ENCODE results near the gene JMJD8.

Gene JMJD8

DNA sequence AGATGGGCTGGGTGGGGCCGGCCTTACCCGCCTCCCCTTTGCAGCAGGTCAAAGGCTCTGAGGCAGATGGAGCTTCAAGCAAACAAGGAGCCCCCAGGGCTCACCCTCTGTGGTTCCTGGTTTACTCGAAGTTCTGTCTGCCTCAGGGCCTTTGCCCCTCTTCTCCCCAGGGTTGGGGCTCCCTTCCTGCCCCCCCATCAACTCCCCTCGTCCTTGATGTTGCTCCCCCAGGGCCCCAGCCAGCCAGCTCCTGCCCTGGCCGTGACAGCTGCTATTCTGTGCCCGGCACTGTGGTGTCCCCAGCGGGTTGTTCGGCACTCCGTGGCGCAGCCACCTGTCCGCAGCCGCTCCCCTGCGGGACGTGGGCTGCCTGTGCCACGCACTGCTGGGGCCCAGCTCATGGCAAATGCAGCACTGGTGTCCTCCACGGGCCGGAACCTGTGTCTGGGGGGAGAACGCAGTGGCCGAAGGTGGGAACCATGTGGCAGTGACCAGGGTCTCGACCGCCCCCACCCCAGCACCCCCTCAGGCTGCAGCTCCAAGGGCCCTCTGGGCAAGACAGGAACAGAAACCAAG, 26.5 kb upstream of the JMJD8 start:
- in situ Hi-C loops (cut with MboI; ENCODE audit: low sequenced_read_pairs) = no loop called here

DNA sequence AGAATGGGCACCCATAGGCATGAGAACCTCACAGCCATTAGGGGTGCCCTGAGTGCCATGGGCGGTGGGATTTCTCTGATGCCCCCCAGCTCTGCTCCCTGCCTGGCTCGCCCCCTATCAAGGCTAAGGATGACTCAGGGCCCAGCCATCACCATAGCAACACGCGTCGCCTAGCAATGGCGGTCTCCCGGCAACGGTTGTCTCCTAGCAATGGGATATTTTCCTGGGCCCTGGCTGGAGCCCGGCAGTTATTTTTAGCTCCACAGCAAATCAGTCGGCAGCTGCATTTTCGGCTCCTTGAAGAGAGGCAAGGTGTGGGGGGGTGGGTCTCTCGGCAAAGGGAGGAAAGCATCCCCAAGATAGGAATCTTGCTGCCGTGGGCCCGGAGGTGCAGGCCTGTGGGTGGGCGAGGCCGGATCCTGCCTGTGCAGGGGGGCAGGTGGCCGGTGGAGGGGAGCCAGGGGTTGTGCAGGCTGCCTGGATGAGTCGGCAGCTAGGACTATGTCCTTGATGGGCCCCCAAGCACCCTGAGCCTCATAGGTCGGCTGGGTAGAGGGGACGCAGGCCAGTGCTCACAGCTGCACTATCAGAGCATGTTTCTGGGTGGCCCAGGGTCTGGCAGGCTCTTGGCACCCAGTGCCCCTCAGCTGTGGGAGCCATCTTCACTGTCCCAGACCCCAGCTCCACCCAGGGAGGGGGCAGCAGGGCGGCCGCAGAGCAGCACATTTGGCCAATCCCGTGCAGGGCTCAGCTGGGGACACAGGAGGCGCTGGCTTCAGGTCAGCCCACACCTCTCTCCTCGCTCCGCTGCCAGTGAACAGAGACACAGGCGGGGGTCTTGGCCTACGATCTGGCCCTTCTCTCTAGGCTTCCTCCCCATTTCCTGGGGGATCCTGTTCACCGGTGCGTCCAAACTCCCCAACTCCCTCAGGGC, 25.7 kb upstream of the JMJD8 start:
- in situ Hi-C loops (cut with MboI; ENCODE audit: low sequenced_read_pairs) = no loop called here

- in situ Hi-C loops (cut with MboI; ENCODE audit: low sequenced_read_pairs) = no loop called here
These were observed 24.8 kb upstream of the JMJD8 start for GRCh38 chr16:708959-709358.

- in situ Hi-C loops (cut with MboI; ENCODE audit: low sequenced_read_pairs) = no loop called here
These were observed 23.9 kb upstream of the JMJD8 start for GRCh38 chr16:708019-708418.

DNA sequence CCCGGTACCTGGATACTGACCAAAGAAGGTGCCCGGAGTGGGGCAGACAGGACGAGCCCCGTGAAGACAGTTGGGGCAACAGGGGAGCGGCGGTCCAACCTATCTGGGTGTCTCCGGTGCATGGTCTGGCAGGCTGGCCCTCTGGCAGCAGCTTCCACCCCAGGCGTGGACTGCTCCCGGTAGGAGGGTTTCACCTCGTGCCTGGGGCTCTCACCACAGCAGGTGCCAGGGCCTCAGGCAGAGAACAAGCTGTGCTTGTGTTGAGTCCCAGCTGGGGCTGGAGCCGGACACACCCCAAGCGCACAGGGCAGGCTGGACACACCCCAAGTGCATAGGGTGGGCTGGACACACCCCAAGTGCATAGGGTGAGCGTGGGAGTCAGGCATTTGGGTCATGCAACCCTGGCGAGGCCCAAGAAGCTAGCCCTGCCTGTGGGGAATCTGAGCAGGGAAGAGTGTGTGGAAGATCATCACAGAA, 23.0 kb upstream of the JMJD8 start:
- in situ Hi-C loops (cut with MboI; ENCODE audit: low sequenced_read_pairs) = no loop called here

- in situ Hi-C loops (cut with MboI; ENCODE audit: low sequenced_read_pairs) = no loop called here
These were observed 22.3 kb upstream of the JMJD8 start for GRCh38 chr16:706189-707061.

GRCh38 chr16:705431-706188, 21.5 kb upstream of the JMJD8 start, which contains the start of gene FBXL16:
FBXL16 (minus strand) TSS chr16:705801; CDS start chr16:697405, 8,396 bp downstream.
- in situ Hi-C loops (cut with MboI; ENCODE audit: low sequenced_read_pairs) = no loop called here

- in situ Hi-C loops (cut with MboI; ENCODE audit: low sequenced_read_pairs) = no loop called here
These were observed 20.6 kb upstream of the JMJD8 start for GRCh38 chr16:704552-705380.

DNA sequence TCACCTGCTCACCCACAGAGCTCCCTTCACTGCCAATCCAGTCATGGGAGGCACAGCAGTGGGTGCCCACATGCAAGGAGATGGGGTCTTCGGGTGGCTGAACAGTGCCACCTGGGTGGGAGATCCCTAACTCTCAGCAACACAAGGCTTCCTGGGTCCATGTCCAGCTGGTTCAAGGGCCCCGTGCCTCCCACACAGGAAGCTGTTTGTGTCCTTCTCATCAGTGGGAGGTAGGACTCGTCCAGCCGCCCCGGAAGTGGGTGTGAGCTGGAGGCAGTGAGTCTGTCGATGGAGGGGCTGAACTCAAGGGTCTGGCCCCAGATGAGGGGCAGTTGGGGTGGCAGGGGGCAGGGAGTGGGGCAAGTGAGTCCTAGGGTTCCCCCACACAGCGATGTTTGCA, 19.9 kb upstream of the JMJD8 start:
- in situ Hi-C loops (cut with MboI; ENCODE audit: low sequenced_read_pairs) = no loop called here

- in situ Hi-C loops (cut with MboI; ENCODE audit: low sequenced_read_pairs) = no loop called here
These were observed 19.3 kb upstream of the JMJD8 start for GRCh38 chr16:703406-703805.

DNA sequence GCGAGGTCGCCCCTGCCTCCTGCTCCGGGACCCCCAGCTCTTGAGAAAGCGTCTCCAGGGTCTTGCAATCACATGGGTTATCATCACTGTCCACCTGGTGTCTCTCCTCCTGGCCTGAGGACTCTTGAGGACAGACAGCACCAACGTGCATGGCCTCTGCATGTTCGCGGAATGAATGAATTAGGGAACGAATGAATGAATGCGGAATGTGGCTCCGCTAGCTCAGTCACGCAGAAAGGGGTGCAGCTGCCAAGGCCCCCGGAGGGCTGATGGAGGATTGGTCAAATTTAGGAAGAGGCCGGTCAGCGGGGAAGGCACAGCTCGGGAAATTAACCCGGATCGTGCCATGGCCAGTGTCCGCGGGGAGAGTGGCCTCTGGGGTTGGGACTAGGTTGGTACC, 18.2 kb upstream of the JMJD8 start:
- in situ Hi-C loops (cut with MboI; ENCODE audit: low sequenced_read_pairs) = no loop called here

DNA sequence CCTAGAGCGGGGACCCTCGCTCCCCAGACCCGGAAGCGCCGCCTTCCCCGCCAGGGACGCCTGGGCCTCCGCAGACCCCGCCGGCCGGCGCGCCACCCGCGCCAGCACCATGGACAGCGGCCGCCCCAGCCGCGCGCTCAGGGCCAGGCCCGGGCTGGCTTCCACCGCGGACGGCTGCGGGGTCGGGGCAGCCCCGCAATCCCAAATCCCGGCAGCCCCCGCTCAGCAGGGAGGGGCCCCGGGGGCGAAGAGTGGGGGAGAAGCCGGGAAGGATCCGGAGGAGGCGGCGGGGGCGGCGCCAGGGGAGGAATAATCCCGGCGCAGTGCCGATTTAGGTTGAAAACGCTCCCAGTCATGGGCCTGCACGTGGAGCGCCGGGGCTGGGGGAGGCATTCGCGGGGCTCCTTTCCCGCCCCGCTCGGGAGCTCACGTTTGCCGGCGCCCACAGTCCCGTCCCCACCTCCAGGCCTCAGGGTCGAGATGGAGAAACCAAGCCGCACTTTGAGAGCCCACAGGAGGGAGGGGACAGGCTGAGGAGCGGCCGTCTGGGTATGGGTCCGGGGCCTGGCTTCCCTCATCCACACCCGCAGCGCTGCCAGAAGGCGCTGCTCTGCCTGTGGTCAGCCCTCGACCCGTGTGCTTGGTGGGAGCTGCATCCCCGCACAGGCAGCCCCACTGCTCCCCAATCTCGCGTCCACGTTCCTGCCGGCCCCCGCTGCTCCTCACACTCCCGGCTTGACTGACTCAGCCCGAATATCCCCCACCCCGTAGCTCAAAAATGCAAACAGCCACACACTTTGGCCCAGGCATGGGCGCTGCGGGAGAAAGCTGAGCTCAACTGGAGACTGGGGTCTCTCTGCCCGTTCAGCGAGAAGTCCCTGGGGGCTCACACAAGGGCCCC, 16.8 kb upstream of the JMJD8 start:
- in situ Hi-C loops (cut with MboI; ENCODE audit: low sequenced_read_pairs) = no loop called here

GRCh38 chr16:698911-699671, 15.0 kb upstream of the JMJD8 start:
- in situ Hi-C loops (cut with MboI; ENCODE audit: low sequenced_read_pairs) = no loop called here

- in situ Hi-C loops (cut with MboI; ENCODE audit: low sequenced_read_pairs) = no loop called here
These were observed 11.4 kb upstream of the JMJD8 start for GRCh38 chr16:695355-696089.

- in situ Hi-C loops (cut with MboI; ENCODE audit: low sequenced_read_pairs) = no loop called here
These were observed 10.8 kb upstream of the JMJD8 start for GRCh38 chr16:694863-695354.

- in situ Hi-C loops (cut with MboI; ENCODE audit: low sequenced_read_pairs) = no loop called here
These were observed 10.2 kb upstream of the JMJD8 start for GRCh38 chr16:694187-694862.

All from HL-60/S4 treated with phorbol 12-myristate 13-acetate at 8.2 ng/mL for 4 days and 3 days (cell line).